Trophoblast cell (in vitro differentiated cells and primary cell): Measurements from ENCODE around the gene TBC1D5.
"Not testable (repeated sequence)": the region's sequence is repeated elsewhere in the genome, so short reads cannot be mapped to it uniquely, and the experiment has no call there.

ENCODE experiments used
- DNase-seq, 2 donors: peaks; one replicate each; pipeline ENCODE4 v3.0.0-alpha.2; 2016
- H2AFZ ChIP-seq: 2 replicates; pipeline ENCODE4 v1.6.1; 2013; ENCODE audit warnings: low read length, moderate library complexity, mild to moderate bottlenecking; ENCODE audit not compliant: insufficient read depth, poor library complexity
- H2AK5ac ChIP-seq: 2 replicates; pipeline ENCODE4 v1.6.1; 2013; ENCODE audit warnings: mild to moderate bottlenecking, low read length
- H2BK120ac ChIP-seq: 2 replicates; pipeline ENCODE4 v1.6.1; 2013; ENCODE audit warnings: low read length, mild to moderate bottlenecking, moderate library complexity; ENCODE audit not compliant: insufficient read depth, poor library complexity
- H2BK12ac ChIP-seq: 2 replicates; pipeline ENCODE4 v1.6.1; 2013; ENCODE audit warnings: mild to moderate bottlenecking, low read length, moderate library complexity
- H2BK5ac ChIP-seq: 2 replicates; pipeline ENCODE4 v1.6.1; 2013; ENCODE audit warnings: low read length, low read depth, moderate library complexity, mild to moderate bottlenecking; ENCODE audit not compliant: poor library complexity
- H3K14ac ChIP-seq: 2 replicates; pipeline ENCODE4 v1.6.1; 2013; ENCODE audit warnings: mild to moderate bottlenecking, low read length
- H3K18ac ChIP-seq: 2 replicates; pipeline ENCODE4 v1.6.1; 2013; ENCODE audit warnings: mild to moderate bottlenecking, low read length
- H3K23ac ChIP-seq: 2 replicates; pipeline ENCODE4 v1.6.1; 2013; ENCODE audit warnings: low read length
- H3K27ac ChIP-seq: 2 replicates; pipeline ENCODE4 v1.5.1; 2013; ENCODE audit warnings: low read depth, mild to moderate bottlenecking, inconsistent platforms, low read length, moderate library complexity
- H3K27me3 ChIP-seq: 2 replicates; pipeline ENCODE4 v1.6.1; 2013; ENCODE audit warnings: inconsistent platforms, mild to moderate bottlenecking, low read length, moderate library complexity; ENCODE audit not compliant: insufficient read depth
- H3K36me3 ChIP-seq, 2 experiments: 1 replicate in 1 of 2; 2 replicates in 1 of 2; pipeline ENCODE4 v1.6.1; 2013; ENCODE audit warnings: low read length in 2 of 2, mild to moderate bottlenecking in 2 of 2, moderate library complexity in 1 of 2; ENCODE audit not compliant: insufficient read depth in 2 of 2, control insufficient read depth in 1 of 2
- H3K4ac ChIP-seq: 2 replicates; pipeline ENCODE4 v1.6.1; 2013; ENCODE audit warnings: low read depth, mild to moderate bottlenecking, low read length, moderate library complexity
- H3K4me1 ChIP-seq, 2 experiments: 1 replicate in 1 of 2; 2 replicates in 1 of 2; pipeline ENCODE4 v1.6.1; 2013; ENCODE audit warnings: low read length in 2 of 2, mild to moderate bottlenecking in 2 of 2, moderate library complexity in 1 of 2; ENCODE audit not compliant: insufficient read depth in 2 of 2, control insufficient read depth in 1 of 2
- H3K4me2 ChIP-seq: 2 replicates; pipeline ENCODE4 v1.6.1; 2013; ENCODE audit warnings: inconsistent platforms, mild to moderate bottlenecking, low read length, moderate library complexity
- H3K4me3 ChIP-seq: 2 replicates; pipeline ENCODE4 v1.5.1; 2013; ENCODE audit warnings: mild to moderate bottlenecking, low read depth, low read length, inconsistent platforms
- H3K79me1 ChIP-seq: one replicate; pipeline ENCODE4 v1.6.1; 2013; ENCODE audit warnings: low read length
- H3K79me2 ChIP-seq: 2 replicates; pipeline ENCODE4 v1.6.1; 2013; ENCODE audit warnings: low read length, mild to moderate bottlenecking; ENCODE audit not compliant: control insufficient read depth, insufficient read depth, poor library complexity
- H3K9ac ChIP-seq: 2 replicates; pipeline ENCODE4 v1.6.1; 2013; ENCODE audit warnings: mild to moderate bottlenecking, low read length
- H3K9me3 ChIP-seq: 2 replicates; pipeline ENCODE4 v1.6.1; 2013; ENCODE audit warnings: low read depth, mild to moderate bottlenecking, control low read depth, inconsistent platforms, low read length; ENCODE audit not compliant: insufficient read depth
- H4K12ac ChIP-seq: 2 replicates; pipeline ENCODE4 v1.6.1; 2013; ENCODE audit warnings: low read depth, mild to moderate bottlenecking, low read length, moderate library complexity
- H4K8ac ChIP-seq: 2 replicates; pipeline ENCODE4 v1.6.1; 2013; ENCODE audit warnings: low read depth, mild to moderate bottlenecking, low read length, moderate library complexity
- H4K91ac ChIP-seq: one replicate; pipeline ENCODE4 v1.6.1; 2013; ENCODE audit warnings: low read depth, mild to moderate bottlenecking, low read length, moderate library complexity
- WGBS: extraction: QIAGEN DNeasy Blood & Tissue Kit; methylation state at CpG from one replicate; pipeline ENCODE4 v1.1.7; 2013; ENCODE audit warnings: missing lambda C conversion rate; ENCODE audit not compliant: insufficient read length, insufficient coverage; ENCODE audit errors: extremely low coverage; 5-methylcytosine and 5-hydroxymethylcytosine counted together

Gene TBC1D5

DNA sequence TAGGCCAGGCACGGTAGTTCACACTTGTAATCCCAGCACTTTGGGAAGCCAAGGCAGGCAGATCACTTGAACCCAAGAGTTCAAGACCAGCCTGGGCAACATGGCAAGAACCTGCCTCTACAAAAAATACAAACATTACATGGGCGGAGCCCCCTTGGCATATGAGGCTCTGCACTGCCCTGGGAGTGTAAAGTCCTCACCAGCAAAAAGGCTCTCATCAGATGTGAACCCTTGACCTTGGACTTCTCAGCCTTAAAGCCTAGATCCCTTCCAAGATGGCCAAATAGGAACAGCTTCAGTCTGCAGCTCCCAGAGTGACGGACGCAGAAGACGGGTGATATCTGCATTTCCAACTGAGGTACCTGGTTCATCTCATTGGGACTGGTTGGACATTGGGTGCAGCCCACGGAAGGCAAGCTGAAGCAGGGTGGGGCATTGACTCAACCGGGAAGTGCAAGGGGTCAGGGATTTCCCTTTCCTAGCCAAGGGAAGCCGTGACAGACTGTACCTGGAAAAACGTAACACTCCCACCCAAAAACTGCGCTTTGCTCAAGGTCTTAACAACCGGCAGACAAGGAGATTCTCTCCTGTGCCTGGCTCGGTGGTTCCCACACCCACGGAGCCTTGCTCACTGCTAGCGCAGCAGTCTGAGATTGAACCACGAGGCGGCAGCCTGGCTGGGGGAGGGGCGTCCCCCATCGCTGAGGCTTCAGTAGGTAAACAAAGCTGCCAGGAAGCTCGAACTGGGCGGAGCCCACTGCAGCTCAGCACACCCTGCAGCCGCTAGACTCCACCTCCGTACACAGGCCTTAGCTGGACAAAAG, 49.4 kb downstream of the TBC1D5 start:
- H3K9me3 ChIP-seq, H3K4me2 ChIP-seq, H3K79me1 ChIP-seq, H3K27ac ChIP-seq, H4K8ac ChIP-seq, H3K9ac ChIP-seq, H2BK12ac ChIP-seq, H2BK5ac ChIP-seq, H2AFZ ChIP-seq, H2BK120ac ChIP-seq, H4K12ac ChIP-seq, H4K91ac ChIP-seq, H3K23ac ChIP-seq, H3K4ac ChIP-seq, H3K4me3 ChIP-seq, H3K36me3 ChIP-seq, H2AK5ac ChIP-seq, H3K14ac ChIP-seq, H3K79me2 ChIP-seq, H3K27me3 ChIP-seq, H3K4me1 ChIP-seq: not testable (repeated sequence)
- H3K18ac ChIP-seq, result peak overlapping the region; percentile 78
- WGBS, result no CpG with 5 or more reads among the region's 22 CpGs
- peak; percentile 38 to 61 for DNase-seq

DNA sequence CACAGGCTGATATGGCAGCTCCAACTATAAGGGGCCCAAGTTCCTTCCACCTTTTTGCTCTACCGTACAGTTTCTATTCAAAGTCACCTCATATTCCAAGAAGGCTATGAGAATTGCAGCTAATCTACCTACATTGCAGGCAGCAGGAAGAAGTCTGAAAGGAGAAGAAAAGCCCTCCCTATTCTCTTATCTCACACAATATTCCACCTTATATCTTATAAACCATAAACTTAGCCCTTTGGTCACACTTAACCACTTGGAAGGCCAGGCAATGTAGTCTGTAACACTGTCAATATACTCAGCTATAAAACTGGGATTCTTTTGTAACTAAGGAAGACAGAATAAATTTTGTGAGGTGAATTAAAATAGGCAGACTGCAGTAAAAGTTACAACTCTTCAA, 54.9 kb downstream of the TBC1D5 start:
- no CpG with 5 or more reads among the region's 1 CpG for WGBS
- Histone ChIP-seq H3K36me3 (no peaks in the 10 kb centered on the region), H3K18ac (no peak overlapping the region), H3K79me1 (no peaks in the 10 kb centered on the region), H4K8ac (no peak overlapping the region), H2BK5ac (no peak overlapping the region), H4K12ac (no peak overlapping the region), H3K4me3 (no peak overlapping the region), H3K79me2 (no peaks in the 10 kb centered on the region), H3K23ac (no peak overlapping the region), H2AK5ac (no peak overlapping the region), H3K4ac (no peak overlapping the region), H2AFZ (no peak overlapping the region), H2BK12ac (no peak overlapping the region), H3K9ac (no peak overlapping the region), H3K27me3 (no peaks in the 10 kb centered on the region), H3K27ac (no peak overlapping the region), H3K14ac (no peak overlapping the region), H2BK120ac (no peak overlapping the region), H4K91ac (no peak overlapping the region), H3K4me2 (no peak overlapping the region), H3K9me3 (no peaks in the 10 kb centered on the region), H3K4me1 (no peaks in the 10 kb centered on the region)
- no peak for DNase-seq

- no peaks in the 10 kb centered on the region for H3K9me3 ChIP-seq
- DNase-seq, result peak; percentile 2 to 42
- no peak overlapping the region for H3K4me2 ChIP-seq
- H3K79me2 ChIP-seq, result no peaks in the 10 kb centered on the region
- H4K8ac ChIP-seq, result no peak overlapping the region
- H3K36me3 ChIP-seq, result no peaks in the 10 kb centered on the region
- H3K4me1 ChIP-seq, result no peaks in the 10 kb centered on the region
- H2AK5ac ChIP-seq, result no peak overlapping the region
- no peak overlapping the region for H2BK12ac ChIP-seq
- no peak overlapping the region for H2BK5ac ChIP-seq
- no peak overlapping the region for H3K14ac ChIP-seq
- WGBS, result no CpG with 5 or more reads among the region's 1 CpG
- no peak overlapping the region for H3K23ac ChIP-seq
- H3K9ac ChIP-seq, result no peak overlapping the region
- H4K12ac ChIP-seq, result no peak overlapping the region
- H2BK120ac ChIP-seq, result no peak overlapping the region
- no peak overlapping the region for H3K18ac ChIP-seq
- H3K27me3 ChIP-seq, result no peaks in the 10 kb centered on the region
- no peaks in the 10 kb centered on the region for H3K79me1 ChIP-seq
- no peak overlapping the region for H2AFZ ChIP-seq
- no peak overlapping the region for H4K91ac ChIP-seq
- H3K27ac ChIP-seq, result no peak overlapping the region
- no peak overlapping the region for H3K4ac ChIP-seq
- no peak overlapping the region for H3K4me3 ChIP-seq
These were observed 55.8 kb downstream of the TBC1D5 start for GRCh38 chr3:17686613-17687012.

DNA sequence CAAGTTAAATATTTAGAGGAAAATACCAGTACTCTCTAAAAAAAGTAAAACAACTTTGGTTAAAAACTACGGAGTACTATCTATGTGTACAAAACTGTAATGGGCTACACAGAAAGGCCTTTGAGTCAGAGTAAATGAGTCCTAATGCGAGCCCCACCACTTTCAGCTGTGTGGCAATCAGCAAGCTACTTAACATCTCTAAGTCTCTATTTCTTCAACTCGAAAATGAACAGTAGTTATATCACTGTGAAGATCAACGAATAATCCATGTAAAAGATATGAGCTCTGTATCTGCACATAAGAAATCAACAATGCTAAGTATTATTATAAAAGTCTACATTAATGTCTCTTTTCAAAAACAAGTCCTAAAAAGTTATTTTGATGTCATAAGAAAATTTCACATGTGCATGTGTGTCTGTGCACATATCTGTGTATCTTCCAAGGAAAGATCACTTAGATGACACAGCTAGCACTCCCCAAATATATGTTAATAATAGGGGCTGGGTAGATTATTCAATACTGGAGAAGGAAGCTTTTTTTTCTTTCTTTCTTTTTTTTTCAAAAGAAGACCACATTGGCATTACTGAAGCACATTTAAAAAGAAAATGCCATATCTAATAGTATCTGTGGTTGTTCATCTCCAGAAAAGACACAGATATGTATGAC, 58.8 kb downstream of the TBC1D5 start:
- Histone ChIP-seq H3K18ac (no peak overlapping the region), H3K4me3 (no peak overlapping the region), H4K91ac (no peak overlapping the region), H2BK5ac (no peak overlapping the region), H3K4me1 (no peaks in the 10 kb centered on the region), H3K23ac (no peak overlapping the region), H3K79me1 (no peaks in the 10 kb centered on the region), H3K9ac (no peak overlapping the region), H3K27me3 (no peaks in the 10 kb centered on the region), H3K14ac (no peak overlapping the region), H4K12ac (no peak overlapping the region), H2BK120ac (no peak overlapping the region), H2BK12ac (no peak overlapping the region), H3K27ac (no peak overlapping the region), H3K79me2 (no peaks in the 10 kb centered on the region), H4K8ac (no peak overlapping the region), H3K36me3 (no peaks in the 10 kb centered on the region), H2AFZ (no peak overlapping the region), H2AK5ac (no peak overlapping the region), H3K4ac (no peak overlapping the region), H3K9me3 (no peaks in the 10 kb centered on the region), H3K4me2 (no peak overlapping the region)
- no peak for DNase-seq
- no CpG with 5 or more reads among the region's 4 CpGs for WGBS
